Measurements from ENCODE around the gene ADGRG7.

Gene ADGRG7

GRCh38 chr3:100603469-100603868 lies 5.9 kb upstream of the ADGRG7 start:
- no peaks in the 10 kb centered on the region for H3K9me3 ChIP-seq (ENCODE audit: control insufficient read depth, low read length)
- peaks cover 18% of the 10 kb centered on the region for H3K4me1 ChIP-seq (ENCODE audit: control insufficient read depth, insufficient read depth, low read length)
- H3K9ac ChIP-seq (ENCODE audit: low read length): peak overlapping the region; percentile 64
- peak overlapping the region; percentile 61 for H3K4me3 ChIP-seq (ENCODE audit: low read length)
- peak; percentile 72 for DNase-seq (ENCODE audit: low read depth)
- H3K36me3 ChIP-seq (ENCODE audit: control insufficient read depth, insufficient read depth, low read length, severe bottlenecking): no peaks in the 10 kb centered on the region
- H3K27me3 ChIP-seq (replicated peaks; ENCODE audit: control insufficient read depth, insufficient read depth, low read length): no peaks in the 10 kb centered on the region

- H3K9me3 ChIP-seq (ENCODE audit: control insufficient read depth, low read length): no peaks in the 10 kb centered on the region
- H3K36me3 ChIP-seq (ENCODE audit: control insufficient read depth, insufficient read depth, low read length, severe bottlenecking): no peaks in the 10 kb centered on the region
- no peaks in the 10 kb centered on the region for H3K27me3 ChIP-seq (replicated peaks; ENCODE audit: control insufficient read depth, insufficient read depth, low read length)
- no peak for DNase-seq (ENCODE audit: low read depth)
- H3K4me1 ChIP-seq (ENCODE audit: control insufficient read depth, insufficient read depth, low read length): peaks cover 18% of the 10 kb centered on the region
- H3K9ac ChIP-seq (ENCODE audit: low read length): no peak overlapping the region
- H3K4me3 ChIP-seq (ENCODE audit: low read length): no peak overlapping the region
Measured at GRCh38 chr3:100605358-100605757, 4.0 kb upstream of the ADGRG7 start.

- no peak for DNase-seq (ENCODE audit: low read depth)
- H3K9me3 ChIP-seq (ENCODE audit: control insufficient read depth, low read length): no peaks in the 10 kb centered on the region
- no peaks in the 10 kb centered on the region for H3K27me3 ChIP-seq (replicated peaks; ENCODE audit: control insufficient read depth, insufficient read depth, low read length)
- H3K9ac ChIP-seq (ENCODE audit: low read length): no peak overlapping the region
- peaks cover 18% of the 10 kb centered on the region for H3K4me1 ChIP-seq (ENCODE audit: control insufficient read depth, insufficient read depth, low read length)
- no peak overlapping the region for H3K4me3 ChIP-seq (ENCODE audit: low read length)
- no peaks in the 10 kb centered on the region for H3K36me3 ChIP-seq (ENCODE audit: control insufficient read depth, insufficient read depth, low read length, severe bottlenecking)
Measured at GRCh38 chr3:100606894-100607512, 2.4 kb upstream of the ADGRG7 start.

- Histone ChIP-seq H3K9me3 (ENCODE audit: control insufficient read depth, low read length) (no peaks in the 10 kb centered on the region), H3K27me3 (replicated peaks; ENCODE audit: control insufficient read depth, insufficient read depth, low read length) (no peaks in the 10 kb centered on the region), H3K4me1 (ENCODE audit: control insufficient read depth, insufficient read depth, low read length) (no peaks in the 10 kb centered on the region), H3K36me3 (ENCODE audit: control insufficient read depth, insufficient read depth, low read length, severe bottlenecking) (no peaks in the 10 kb centered on the region), H3K9ac (ENCODE audit: low read length) (no peak overlapping the region), H3K4me3 (ENCODE audit: low read length) (no peak overlapping the region)
- no peak for DNase-seq (ENCODE audit: low read depth)
Measured at GRCh38 chr3:100609963-100610362, 562 bp downstream of the ADGRG7 start.

GRCh38 chr3:100611221-100611620 lies 1.8 kb downstream of the ADGRG7 start:
- Histone ChIP-seq H3K4me3 (ENCODE audit: low read length) (no peak overlapping the region), H3K36me3 (ENCODE audit: control insufficient read depth, insufficient read depth, low read length, severe bottlenecking) (no peaks in the 10 kb centered on the region), H3K27me3 (replicated peaks; ENCODE audit: control insufficient read depth, insufficient read depth, low read length) (no peaks in the 10 kb centered on the region), H3K9ac (ENCODE audit: low read length) (no peak overlapping the region), H3K9me3 (ENCODE audit: control insufficient read depth, low read length) (no peaks in the 10 kb centered on the region), H3K4me1 (ENCODE audit: control insufficient read depth, insufficient read depth, low read length) (peaks cover 10% of the 10 kb centered on the region)
- DNase-seq (ENCODE audit: low read depth): no peak

GRCh38 chr3:100613721-100614390 lies 4.5 kb downstream of the ADGRG7 start:
- Histone ChIP-seq H3K9me3 (ENCODE audit: control insufficient read depth, low read length) (no peaks in the 10 kb centered on the region), H3K36me3 (ENCODE audit: control insufficient read depth, insufficient read depth, low read length, severe bottlenecking) (no peaks in the 10 kb centered on the region), H3K9ac (ENCODE audit: low read length) (no peak overlapping the region), H3K4me1 (ENCODE audit: control insufficient read depth, insufficient read depth, low read length) (peaks cover 10% of the 10 kb centered on the region), H3K4me3 (ENCODE audit: low read length) (no peak overlapping the region), H3K27me3 (replicated peaks; ENCODE audit: control insufficient read depth, insufficient read depth, low read length) (no peaks in the 10 kb centered on the region)
- DNase-seq (ENCODE audit: low read depth): no peak

- Histone ChIP-seq H3K27me3 (replicated peaks; ENCODE audit: control insufficient read depth, insufficient read depth, low read length) (no peaks in the 10 kb centered on the region), H3K9ac (ENCODE audit: low read length) (no peak overlapping the region), H3K36me3 (ENCODE audit: control insufficient read depth, insufficient read depth, low read length, severe bottlenecking) (no peaks in the 10 kb centered on the region), H3K4me3 (ENCODE audit: low read length) (no peak overlapping the region), H3K4me1 (ENCODE audit: control insufficient read depth, insufficient read depth, low read length) (peaks cover 10% of the 10 kb centered on the region), H3K9me3 (ENCODE audit: control insufficient read depth, low read length) (no peaks in the 10 kb centered on the region)
- DNase-seq (ENCODE audit: low read depth): no peak
Measured at GRCh38 chr3:100614941-100615340, 5.5 kb downstream of the ADGRG7 start.

- Histone ChIP-seq H3K36me3 (ENCODE audit: control insufficient read depth, insufficient read depth, low read length, severe bottlenecking) (no peaks in the 10 kb centered on the region), H3K4me1 (ENCODE audit: control insufficient read depth, insufficient read depth, low read length) (peaks cover 10% of the 10 kb centered on the region), H3K9ac (ENCODE audit: low read length) (no peak overlapping the region), H3K4me3 (ENCODE audit: low read length) (no peak overlapping the region), H3K27me3 (replicated peaks; ENCODE audit: control insufficient read depth, insufficient read depth, low read length) (no peaks in the 10 kb centered on the region), H3K9me3 (ENCODE audit: control insufficient read depth, low read length) (no peaks in the 10 kb centered on the region)
- peak; percentile 64 for DNase-seq (ENCODE audit: low read depth)
Measured at GRCh38 chr3:100615684-100616083, 6.3 kb downstream of the ADGRG7 start.

GRCh38 chr3:100621251-100621650 lies 11.8 kb downstream of the ADGRG7 start:
- Histone ChIP-seq H3K9ac (ENCODE audit: low read length) (no peak overlapping the region), H3K4me3 (ENCODE audit: low read length) (no peak overlapping the region), H3K27me3 (replicated peaks; ENCODE audit: control insufficient read depth, insufficient read depth, low read length) (no peaks in the 10 kb centered on the region), H3K36me3 (ENCODE audit: control insufficient read depth, insufficient read depth, low read length, severe bottlenecking) (no peaks in the 10 kb centered on the region), H3K4me1 (ENCODE audit: control insufficient read depth, insufficient read depth, low read length) (no peaks in the 10 kb centered on the region), H3K9me3 (ENCODE audit: control insufficient read depth, low read length) (peaks cover 6% of the 10 kb centered on the region)
- DNase-seq (ENCODE audit: low read depth): no peak

- no peaks in the 10 kb centered on the region for H3K27me3 ChIP-seq (replicated peaks; ENCODE audit: control insufficient read depth, insufficient read depth, low read length)
- no peak overlapping the region for H3K4me3 ChIP-seq (ENCODE audit: low read length)
- H3K9ac ChIP-seq (ENCODE audit: low read length): no peak overlapping the region
- peaks cover 6% of the 10 kb centered on the region for H3K9me3 ChIP-seq (ENCODE audit: control insufficient read depth, low read length)
- no peak for DNase-seq (ENCODE audit: low read depth)
- H3K4me1 ChIP-seq (ENCODE audit: control insufficient read depth, insufficient read depth, low read length): no peaks in the 10 kb centered on the region
- H3K36me3 ChIP-seq (ENCODE audit: control insufficient read depth, insufficient read depth, low read length, severe bottlenecking): no peaks in the 10 kb centered on the region
Measured at GRCh38 chr3:100627491-100627890, 18.1 kb downstream of the ADGRG7 start.

- no peak for DNase-seq (ENCODE audit: low read depth)
- Histone ChIP-seq H3K27me3 (replicated peaks; ENCODE audit: control insufficient read depth, insufficient read depth, low read length) (no peaks in the 10 kb centered on the region), H3K9me3 (ENCODE audit: control insufficient read depth, low read length) (peaks cover 4% of the 10 kb centered on the region), H3K4me3 (ENCODE audit: low read length) (no peak overlapping the region), H3K36me3 (ENCODE audit: control insufficient read depth, insufficient read depth, low read length, severe bottlenecking) (no peaks in the 10 kb centered on the region), H3K9ac (ENCODE audit: low read length) (no peak overlapping the region), H3K4me1 (ENCODE audit: control insufficient read depth, insufficient read depth, low read length) (no peaks in the 10 kb centered on the region)
Measured at GRCh38 chr3:100629421-100630127, 20.2 kb downstream of the ADGRG7 start.

Data from adipocyte (in vitro differentiated cells).